ENCODE measurements around the gene ORM2. TPM values are rescaled to one million over a fixed set of nuclear protein-coding genes. Genes with fewer than 3 reads are reported as not detected.

The ORM2 gene
- total RNA-seq, 1 experiment from 2014 or later: not detected

DNA sequence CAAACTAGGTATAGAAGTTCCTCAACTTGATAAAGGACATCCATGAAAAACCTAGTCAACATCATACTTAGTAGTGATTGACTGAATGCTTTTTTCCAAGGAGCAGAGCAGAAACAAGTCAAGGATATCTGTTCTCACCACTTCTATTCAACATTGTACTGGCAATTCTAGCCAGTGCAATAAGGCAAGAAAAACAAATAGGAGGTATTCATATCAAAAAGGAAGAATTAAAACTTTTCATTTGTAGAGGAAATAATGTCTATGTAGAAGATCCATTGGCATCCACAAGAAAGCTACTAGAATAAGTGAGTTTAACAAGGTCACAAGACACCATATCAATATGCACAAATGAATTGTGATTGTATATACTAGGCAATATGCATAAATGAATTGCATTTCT is 35.0 kb upstream of the ORM2 start:
- DNase-seq (ENCODE audit: low read depth): no peak

DNA sequence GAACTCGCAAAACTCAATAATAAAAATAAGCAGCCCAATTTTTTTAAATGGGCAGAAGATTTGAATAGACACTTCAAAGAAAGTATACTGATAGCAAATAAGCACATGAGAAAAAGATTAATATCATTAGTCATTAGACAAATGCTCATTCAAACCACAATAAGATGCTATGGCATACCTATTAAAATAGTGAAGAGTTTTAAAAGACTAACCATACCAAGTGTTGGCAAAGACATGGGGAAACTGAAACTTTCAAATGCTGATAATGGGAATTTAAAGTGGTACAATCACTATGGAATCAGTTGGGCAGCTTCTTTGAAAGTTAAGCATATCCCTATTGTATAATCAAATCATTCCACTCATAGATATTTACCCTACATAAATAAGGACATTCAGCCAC is 33.3 kb upstream of the ORM2 start:
- no peak for DNase-seq (ENCODE audit: low read depth)

- no peak for DNase-seq (ENCODE audit: low read depth)
Measured at GRCh38 chr9:114299286-114300152, 30.1 kb upstream of the ORM2 start.

- DNase-seq (ENCODE audit: low read depth): no peak
Measured at GRCh38 chr9:114300153-114300845, 29.4 kb upstream of the ORM2 start.

DNA sequence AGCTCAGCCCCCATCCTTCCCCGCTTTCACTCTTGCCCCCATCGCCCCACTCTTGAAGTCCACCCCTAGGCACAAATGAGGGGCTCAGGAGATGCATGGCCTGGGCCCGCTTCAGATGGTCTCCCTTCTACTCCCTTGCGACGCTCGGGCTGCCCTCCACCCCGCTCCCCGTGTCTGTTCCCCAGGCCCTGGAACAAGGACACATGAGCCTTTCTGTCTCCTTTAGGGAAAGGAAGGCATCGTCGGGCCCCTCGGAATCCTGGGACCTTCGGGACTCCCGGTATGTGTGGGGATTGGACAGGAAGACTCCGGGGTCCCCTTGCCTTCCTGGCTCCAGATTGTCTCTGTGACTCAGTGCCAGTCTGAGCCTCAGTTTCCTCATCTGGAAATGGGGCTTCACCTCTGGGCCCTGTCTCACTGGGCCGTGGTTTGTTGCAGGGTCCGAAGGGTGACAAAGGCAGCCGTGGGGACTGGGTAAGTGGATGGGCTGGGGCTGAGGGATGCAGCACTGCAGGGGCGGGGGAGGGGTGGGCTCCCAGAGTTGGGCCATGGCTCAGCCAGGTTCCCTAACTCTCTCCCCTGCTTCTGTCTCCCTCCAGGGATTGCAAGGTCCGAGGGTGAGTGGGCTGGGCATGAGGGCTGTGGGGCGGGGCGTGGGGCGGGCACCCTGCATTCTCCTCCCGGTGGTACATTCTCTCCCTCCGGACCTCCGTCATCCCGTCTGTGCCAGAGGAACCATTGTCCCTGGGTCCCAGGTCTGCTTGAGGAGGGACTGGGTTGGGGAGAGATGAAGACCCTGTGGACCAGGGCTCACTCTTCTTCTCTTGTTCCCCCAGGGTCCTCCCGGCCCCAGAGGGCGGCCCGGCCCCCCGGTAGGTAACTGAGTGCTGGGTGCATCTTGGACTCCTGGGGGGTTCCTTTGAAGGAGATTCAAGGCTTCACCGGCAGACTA is 28.5 kb upstream of the ORM2 start:
- no peak for DNase-seq (ENCODE audit: low read depth)

DNA sequence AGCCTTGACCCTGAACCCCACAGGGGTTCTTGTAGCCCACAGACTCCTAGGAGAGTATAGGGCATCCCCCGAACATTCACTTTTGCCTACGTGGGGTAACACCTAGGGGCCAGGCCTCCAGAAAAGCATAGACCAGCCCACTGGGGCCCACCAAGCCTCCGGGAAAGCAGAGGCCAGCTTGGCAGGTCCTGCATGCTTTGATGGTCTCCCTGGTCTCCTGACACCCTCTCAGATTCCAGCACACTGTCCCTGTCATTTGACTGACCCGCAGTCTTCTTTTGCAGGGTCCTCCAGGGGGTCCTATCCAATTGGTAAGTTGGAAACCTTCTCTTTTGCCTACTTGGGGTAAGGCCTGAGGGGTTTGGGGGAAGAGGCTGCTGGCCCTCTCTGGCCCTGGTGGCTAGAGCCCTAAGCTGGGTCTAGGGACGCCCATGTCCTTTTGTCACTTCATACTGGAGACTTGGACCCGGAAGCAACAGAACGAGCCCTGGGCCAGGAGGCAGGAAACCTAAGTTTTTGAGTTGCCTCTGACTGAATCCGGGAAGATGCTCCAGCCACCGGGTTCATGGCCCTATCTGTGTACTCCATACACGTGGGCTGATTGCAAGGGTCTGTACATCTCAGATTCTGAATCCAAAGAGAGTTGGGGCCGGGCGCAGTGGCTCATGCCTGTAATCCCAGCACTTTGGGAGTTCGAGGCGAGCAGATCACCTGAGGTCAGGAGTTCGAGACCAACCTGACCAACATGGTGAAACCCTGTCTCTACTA is 27.7 kb upstream of the ORM2 start:
- DNase-seq (ENCODE audit: low read depth): no peak

DNA sequence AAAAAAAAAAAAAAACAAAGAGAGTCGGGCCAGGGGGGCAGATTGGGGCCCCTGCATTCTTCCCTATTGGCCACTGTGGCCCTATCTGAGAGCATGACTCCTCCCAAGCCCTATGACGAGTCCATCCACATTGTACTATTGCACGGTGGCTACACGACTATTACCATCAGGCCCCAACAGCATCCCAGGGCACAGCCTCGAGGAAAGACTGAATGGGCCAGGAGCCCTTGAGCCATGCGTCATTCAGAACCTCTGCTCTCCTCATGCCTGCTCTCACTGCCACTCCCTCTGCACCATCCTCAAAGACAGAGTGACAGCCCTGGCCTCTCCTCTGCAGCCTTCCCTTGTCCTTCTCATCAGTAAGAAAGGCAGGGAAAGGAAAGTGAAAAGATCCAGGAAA is 26.9 kb upstream of the ORM2 start:
- no peak for DNase-seq (ENCODE audit: low read depth)

- no peak for DNase-seq (ENCODE audit: low read depth)
Measured at GRCh38 chr9:114303571-114303970, 26.1 kb upstream of the ORM2 start.

DNA sequence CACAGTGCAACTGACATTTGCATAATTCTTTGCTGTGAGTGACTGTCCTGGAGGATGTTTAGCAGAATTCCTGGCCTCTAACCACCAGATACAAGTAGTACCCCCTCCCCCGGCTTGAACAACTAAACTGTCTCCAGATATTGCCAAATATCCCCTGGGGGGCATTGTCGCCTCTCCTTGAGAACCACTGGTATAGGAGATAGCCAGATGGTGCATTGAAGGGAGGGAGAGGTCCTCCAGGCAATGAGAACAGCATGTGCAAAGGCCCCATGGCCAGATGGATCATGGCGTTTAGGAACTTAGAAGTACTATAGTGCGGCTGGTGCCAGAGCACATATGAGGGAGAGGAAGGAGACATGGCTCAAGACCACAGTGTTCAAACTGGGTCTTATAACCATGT is 25.7 kb upstream of the ORM2 start:
- no peak for DNase-seq (ENCODE audit: low read depth)

DNA sequence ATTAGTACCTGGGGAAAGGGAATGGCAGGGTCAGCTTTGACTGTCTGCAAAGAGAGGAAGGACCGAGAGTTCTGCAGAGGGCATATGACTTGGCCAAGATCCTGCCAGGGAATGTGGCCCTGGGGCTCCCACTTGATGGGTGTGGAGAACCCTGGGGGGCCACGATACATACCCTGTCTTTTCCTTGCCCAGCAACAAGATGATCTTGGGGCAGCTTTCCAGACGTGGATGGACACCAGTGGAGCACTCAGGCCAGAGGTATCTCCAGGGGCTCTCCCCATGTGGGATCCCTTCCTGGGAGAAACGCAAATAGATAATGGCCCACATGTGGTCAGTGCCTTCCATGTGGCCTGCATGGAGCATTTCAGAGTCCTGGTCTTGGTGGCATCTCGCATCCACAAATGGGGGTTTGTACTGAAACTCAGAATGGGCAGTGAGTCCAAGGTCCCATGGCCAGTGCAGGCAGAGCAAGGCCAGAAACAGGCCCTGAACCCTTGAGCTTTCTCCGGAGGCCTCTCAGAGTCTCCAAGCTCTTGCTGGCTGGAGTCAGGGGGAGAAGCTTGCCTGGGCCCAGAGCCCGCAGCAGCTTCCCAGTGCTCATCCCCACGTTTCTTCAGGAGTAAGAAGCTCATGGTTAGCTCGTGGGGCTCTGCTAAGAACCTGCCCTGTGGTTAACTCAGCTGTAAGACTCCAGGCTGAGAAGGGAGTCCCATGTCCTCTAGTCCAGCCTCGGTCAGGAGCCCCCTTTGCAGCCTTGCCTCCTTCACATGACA is 25.1 kb upstream of the ORM2 start:
- no peak for DNase-seq (ENCODE audit: low read depth)

DNA sequence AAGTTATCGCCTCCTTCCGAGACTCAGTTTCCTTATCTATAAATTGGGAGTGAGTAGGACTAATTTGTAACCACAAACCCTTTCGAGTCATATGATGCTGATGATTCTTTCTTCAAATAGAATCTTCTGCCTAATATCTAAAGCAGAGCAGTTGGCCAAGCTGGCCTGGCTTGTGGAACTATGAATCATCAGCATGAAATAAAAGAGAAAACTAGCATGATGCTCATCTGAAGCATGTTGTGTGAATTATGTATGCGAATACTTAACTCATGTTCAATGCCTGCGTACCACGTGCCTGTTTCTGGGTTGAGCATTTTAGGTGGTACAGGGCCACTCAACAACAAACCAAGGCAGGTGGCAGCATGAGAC is 21.8 kb upstream of the ORM2 start:
- DNase-seq (ENCODE audit: low read depth): no peak

- DNase-seq (ENCODE audit: low read depth): no peak
Measured at GRCh38 chr9:114308361-114308950, 21.2 kb upstream of the ORM2 start.

GRCh38 chr9:114309096-114309495 is 20.6 kb upstream of the ORM2 start:
- DNase-seq (ENCODE audit: low read depth): no peak

DNA sequence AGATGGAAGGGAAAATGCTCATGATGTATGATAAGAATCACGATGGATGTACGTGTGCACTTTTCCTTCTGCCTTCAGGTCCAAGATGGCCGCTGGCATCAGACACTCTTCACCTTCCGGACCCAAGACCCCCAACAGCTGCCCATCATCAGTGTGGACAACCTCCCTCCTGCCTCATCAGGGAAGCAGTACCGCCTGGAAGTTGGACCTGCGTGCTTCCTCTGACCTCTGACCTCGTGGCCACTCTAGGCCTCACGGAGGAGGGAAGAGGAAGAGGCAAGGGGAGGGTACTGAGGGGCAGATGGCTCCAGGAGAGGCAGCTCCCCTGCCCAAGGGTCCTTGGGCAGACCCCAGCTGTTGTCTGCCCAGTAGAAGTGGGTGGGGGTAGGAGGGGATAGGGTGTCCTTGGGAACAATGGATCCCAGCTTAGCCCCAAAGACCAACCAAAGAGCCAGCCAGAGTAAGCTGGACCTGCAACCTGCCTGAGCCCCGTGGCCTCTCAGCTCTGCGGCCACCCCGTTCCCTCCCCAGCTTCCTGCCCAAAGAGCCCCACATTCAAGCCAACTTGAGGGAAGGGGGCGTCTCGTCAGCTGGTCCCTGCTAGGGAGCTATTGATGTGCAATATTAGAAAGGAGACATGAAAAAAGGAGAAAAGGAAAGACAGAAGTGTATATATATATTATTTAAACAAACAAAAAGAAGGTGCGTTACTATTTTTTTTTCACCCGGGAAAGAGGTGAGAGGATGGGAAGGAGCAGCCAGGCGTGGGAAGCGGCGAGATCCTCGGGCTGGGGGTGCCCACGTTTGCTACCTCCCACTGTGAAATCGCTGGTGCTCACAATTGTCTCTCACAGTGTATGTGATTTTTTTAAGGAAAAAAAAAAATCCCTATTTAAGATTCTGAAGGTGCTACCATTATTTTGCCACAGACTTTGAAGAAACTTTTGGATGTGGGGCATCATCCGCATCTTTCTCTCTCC is 18.9 kb upstream of the ORM2 start:
- DNase-seq (ENCODE audit: low read depth): no peak

GRCh38 chr9:114311571-114312512 is 17.8 kb upstream of the ORM2 start:
- no peak for DNase-seq (ENCODE audit: low read depth)

DNA sequence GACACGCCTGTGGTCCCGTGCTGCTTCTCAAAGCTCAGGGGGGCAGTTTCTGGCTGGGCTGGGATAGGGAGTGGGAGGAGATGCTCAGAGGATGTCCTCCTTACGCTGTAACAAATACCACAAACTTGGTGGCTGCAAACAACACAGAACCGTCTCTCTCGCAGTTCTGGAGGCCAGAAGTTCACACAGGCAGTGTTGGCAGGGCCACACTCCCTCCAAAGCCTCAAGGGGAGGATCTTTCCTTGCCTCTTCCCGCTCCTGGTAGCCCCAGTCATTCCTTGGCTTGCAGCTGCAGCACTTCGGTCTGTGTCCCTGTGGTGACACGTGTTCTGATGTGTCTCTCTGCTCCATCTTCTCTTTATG is 17.2 kb upstream of the ORM2 start:
- DNase-seq (ENCODE audit: low read depth): no peak

DNA sequence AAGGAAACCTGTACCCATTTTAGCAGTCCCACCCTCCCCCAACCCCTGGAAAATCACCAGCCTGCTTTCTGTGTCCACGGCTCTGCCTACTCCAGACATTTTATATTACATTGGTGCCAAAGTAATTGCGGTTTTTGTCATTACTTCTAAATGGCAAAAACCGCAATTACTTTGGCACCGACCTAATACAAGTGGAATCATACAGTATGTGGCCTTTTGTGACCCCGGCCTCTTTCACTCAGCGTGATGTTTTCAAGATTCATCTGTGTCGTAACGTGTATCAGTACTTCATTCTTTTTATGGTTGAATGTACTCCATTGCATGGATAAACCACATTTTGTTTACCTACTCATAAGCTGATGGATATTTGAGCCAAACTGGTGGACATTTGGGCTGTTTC is 16.5 kb upstream of the ORM2 start:
- peak; percentile 30 for DNase-seq (ENCODE audit: low read depth)

- DNase-seq (ENCODE audit: low read depth): no peak
Measured at GRCh38 chr9:114314256-114314867, 15.3 kb upstream of the ORM2 start.

Measured in Daoy (cell line).